ENCODE measurements around the gene ITGA6.

The ITGA6 gene

DNA sequence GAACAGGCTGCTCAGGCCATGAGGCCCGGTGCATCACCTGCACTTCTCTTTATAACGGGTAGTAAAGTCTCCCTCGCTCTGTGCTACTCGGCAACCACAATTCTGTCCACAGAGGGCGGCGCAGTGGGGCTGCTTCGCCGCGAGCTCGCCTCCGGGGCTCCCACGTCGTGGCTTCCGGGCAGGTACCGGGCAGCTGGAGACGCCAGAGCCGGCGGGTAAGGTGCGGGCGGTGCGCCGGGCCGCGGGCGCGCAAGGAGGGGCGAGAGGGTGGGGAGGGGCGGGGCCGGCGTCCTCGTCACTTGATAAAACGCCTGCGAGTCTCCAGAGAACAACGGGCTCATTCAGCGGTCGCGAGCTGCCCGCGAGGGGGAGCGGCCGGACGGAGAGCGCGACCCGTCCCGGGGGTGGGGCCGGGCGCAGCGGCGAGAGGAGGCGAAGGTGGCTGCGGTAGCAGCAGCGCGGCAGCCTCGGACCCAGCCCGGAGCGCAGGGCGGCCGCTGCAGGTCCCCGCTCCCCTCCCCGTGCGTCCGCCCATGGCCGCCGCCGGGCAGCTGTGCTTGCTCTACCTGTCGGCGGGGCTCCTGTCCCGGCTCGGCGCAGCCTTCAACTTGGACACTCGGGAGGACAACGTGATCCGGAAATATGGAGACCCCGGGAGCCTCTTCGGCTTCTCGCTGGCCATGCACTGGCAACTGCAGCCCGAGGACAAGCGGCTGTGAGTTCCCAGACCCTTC is at the start of gene ITGA6:
TSS of gene ITGA6 (plus strand) at position 331 of the 734 bp plus-strand sequence.
- peak within 1 kb of the TSS; percentile 32; the same call in 1 of the 2 replicates for H3K27ac ChIP-seq
- H3K4me1 ChIP-seq (ENCODE audit: low read depth, poor library complexity, severe bottlenecking): peaks cover 8% of the 10 kb centered on the region
- peak within 1 kb of the TSS; percentile 51 for H3K9ac ChIP-seq
- H3K36me3 ChIP-seq (ENCODE audit: insufficient read depth): no peaks in the 10 kb centered on the region
- TF ChIP-seq, protein P1, sequence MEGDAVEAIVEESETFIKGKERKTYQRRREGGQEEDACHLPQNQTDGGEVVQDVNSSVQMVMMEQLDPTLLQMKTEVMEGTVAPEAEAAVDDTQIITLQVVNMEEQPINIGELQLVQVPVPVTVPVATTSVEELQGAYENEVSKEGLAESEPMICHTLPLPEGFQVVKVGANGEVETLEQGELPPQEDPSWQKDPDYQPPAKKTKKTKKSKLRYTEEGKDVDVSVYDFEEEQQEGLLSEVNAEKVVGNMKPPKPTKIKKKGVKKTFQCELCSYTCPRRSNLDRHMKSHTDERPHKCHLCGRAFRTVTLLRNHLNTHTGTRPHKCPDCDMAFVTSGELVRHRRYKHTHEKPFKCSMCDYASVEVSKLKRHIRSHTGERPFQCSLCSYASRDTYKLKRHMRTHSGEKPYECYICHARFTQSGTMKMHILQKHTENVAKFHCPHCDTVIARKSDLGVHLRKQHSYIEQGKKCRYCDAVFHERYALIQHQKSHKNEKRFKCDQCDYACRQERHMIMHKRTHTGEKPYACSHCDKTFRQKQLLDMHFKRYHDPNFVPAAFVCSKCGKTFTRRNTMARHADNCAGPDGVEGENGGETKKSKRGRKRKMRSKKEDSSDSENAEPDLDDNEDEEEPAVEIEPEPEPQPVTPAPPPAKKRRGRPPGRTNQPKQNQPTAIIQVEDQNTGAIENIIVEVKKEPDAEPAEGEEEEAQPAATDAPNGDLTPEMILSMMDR (conservative IDR thresholded peaks at IDR 0.05; ENCODE audit: low read depth, low read length): no peak
- H3K79me2 ChIP-seq (ENCODE audit: insufficient read depth, low read depth): no peaks in the 10 kb centered on the region
- peak within 1 kb of the TSS; percentile 76 for H3K4me2 ChIP-seq
- H2AFZ ChIP-seq (ENCODE audit: low read depth): peak within 1 kb of the TSS; percentile 99
- peak within 1 kb of the TSS; percentile 35 for H3K4me3 ChIP-seq (IDR thresholded peaks at IDR 0.05; ENCODE audit: insufficient read depth, low read depth, low read length)
- H3K27me3 ChIP-seq (ENCODE audit: insufficient read depth, low read depth): no peaks in the 10 kb centered on the region
- H4K20me1 ChIP-seq (ENCODE audit: insufficient read depth): no peaks in the 10 kb centered on the region

DNA sequence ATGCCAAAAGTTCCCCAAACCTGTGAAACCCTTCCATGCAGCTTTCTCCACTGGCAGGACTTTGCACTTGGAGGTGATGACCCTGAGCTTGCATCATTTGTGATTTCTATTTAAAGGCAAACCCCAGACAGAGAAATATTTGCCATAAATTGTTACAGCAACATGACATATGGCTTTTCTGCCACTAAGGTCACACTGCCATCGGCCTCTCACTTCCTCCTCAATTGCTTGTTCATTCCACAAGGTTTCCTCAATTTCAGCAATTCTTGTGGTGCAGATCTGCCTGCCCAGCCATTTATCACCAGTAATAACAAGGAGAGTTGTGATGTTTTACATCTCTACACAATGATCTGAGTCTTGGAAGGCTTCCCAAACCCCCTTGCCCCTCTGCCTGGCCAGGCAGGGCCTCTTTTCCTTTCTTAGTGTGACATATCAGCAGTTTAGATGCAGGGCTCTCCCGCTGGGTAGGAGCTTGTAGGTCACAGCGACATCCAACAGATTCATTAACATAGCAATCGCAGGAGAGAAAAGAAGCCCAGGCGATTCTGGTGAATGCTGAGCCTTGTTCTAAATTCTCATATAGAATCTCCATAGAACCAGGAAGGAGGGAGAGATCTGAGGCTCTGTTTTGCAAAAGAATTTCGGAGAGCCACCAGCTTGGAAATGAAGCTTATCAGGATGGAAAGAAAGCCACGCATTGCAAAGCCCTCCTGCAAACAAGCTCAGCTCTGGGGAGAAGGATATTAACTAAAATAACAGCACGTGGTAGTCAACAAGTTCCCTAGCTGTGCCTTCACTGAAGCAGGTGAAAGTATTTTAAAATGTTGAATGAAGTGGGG is 46.7 kb upstream of the ITGA6 start:
- no peak overlapping the region for H2AFZ ChIP-seq (ENCODE audit: low read depth)
- no peak overlapping the region for H3K9ac ChIP-seq
- H3K4me3 ChIP-seq (IDR thresholded peaks at IDR 0.05; ENCODE audit: insufficient read depth, low read depth, low read length): no peak overlapping the region
- no peak overlapping the region for H3K27ac ChIP-seq
- TF ChIP-seq, protein P1 (conservative IDR thresholded peaks at IDR 0.05; ENCODE audit: low read depth, low read length): no peak
- no peaks in the 10 kb centered on the region for H3K79me2 ChIP-seq (ENCODE audit: insufficient read depth, low read depth)
- no peaks in the 10 kb centered on the region for H4K20me1 ChIP-seq (ENCODE audit: insufficient read depth)
- H3K27me3 ChIP-seq (ENCODE audit: insufficient read depth, low read depth): no peaks in the 10 kb centered on the region
- no peaks in the 10 kb centered on the region for H3K36me3 ChIP-seq (ENCODE audit: insufficient read depth)
- H3K4me1 ChIP-seq (ENCODE audit: low read depth, poor library complexity, severe bottlenecking): no peaks in the 10 kb centered on the region
- no peak overlapping the region for H3K4me2 ChIP-seq

DNA sequence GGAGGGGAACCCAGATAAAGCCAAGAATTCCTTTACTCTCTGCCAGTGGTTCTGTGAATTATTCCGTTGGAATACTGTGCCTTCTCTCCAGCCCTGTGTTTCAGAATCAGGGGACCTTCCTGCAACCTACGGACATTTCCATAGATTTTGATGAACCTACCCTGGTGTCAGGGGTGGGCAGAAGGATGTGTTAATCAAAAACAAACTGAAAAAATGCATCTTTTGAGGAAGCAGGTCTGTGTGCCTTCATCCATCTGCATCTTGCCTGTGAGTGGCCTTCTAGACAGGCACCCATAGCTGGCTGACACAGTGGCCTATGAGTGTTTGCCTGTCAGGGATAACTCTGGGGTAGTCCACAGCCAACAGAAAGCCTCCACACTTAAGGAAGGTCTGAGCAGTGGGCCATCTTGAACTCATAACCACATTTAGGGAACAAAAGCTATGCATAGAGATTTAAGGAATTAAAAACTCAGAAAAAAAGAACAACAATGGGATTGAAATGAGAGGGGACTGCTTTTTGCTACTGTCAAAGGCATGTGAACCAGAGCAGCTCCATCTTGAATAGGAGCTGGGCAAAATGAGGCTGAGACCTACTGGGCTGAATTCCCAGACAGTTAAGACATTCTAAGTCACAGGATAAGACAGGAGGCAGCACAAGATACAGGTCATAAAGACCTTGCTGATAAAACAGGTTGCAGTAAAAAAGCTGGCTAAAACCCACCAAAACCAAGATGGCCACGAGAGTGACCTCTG is 45.9 kb upstream of the ITGA6 start:
- Histone ChIP-seq H3K27me3 (ENCODE audit: insufficient read depth, low read depth) (no peaks in the 10 kb centered on the region), H3K79me2 (ENCODE audit: insufficient read depth, low read depth) (no peaks in the 10 kb centered on the region), H4K20me1 (ENCODE audit: insufficient read depth) (no peaks in the 10 kb centered on the region), H3K36me3 (ENCODE audit: insufficient read depth) (no peaks in the 10 kb centered on the region), H3K9ac (no peak overlapping the region), H3K4me1 (ENCODE audit: low read depth, poor library complexity, severe bottlenecking) (no peaks in the 10 kb centered on the region), H3K4me2 (no peak overlapping the region), H3K27ac (no peak overlapping the region), H3K4me3 (IDR thresholded peaks at IDR 0.05; ENCODE audit: insufficient read depth, low read depth, low read length) (no peak overlapping the region), H2AFZ (ENCODE audit: low read depth) (no peak overlapping the region)
- TF ChIP-seq, protein P1 (conservative IDR thresholded peaks at IDR 0.05; ENCODE audit: low read depth, low read length): no peak

DNA sequence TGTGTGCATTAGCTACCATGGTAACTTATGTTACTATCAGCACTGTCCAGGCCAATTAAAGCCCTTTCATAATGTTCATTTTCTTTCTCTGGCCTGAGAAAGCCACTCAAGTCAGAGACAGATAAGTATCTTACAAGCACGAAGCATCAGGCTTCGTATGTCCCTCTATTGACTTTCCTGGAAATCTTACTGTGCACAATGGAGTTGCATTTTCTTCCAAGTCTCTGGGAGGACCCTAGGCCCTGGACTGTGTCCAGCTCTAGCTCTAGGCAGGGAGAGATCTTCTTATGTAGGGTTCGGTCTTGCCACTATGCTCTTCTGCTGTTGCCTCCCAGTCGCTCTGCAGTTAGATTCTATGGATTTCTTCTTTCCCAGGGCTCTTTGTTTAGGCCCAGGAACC is 40.0 kb upstream of the ITGA6 start:
- TF ChIP-seq, protein P1 (conservative IDR thresholded peaks at IDR 0.05; ENCODE audit: low read depth, low read length): no peak
- no peaks in the 10 kb centered on the region for H3K27me3 ChIP-seq (ENCODE audit: insufficient read depth, low read depth)
- no peak overlapping the region for H3K27ac ChIP-seq
- no peaks in the 10 kb centered on the region for H3K79me2 ChIP-seq (ENCODE audit: insufficient read depth, low read depth)
- no peaks in the 10 kb centered on the region for H3K36me3 ChIP-seq (ENCODE audit: insufficient read depth)
- no peaks in the 10 kb centered on the region for H4K20me1 ChIP-seq (ENCODE audit: insufficient read depth)
- no peak overlapping the region for H2AFZ ChIP-seq (ENCODE audit: low read depth)
- no peak overlapping the region for H3K4me3 ChIP-seq (IDR thresholded peaks at IDR 0.05; ENCODE audit: insufficient read depth, low read depth, low read length)
- no peaks in the 10 kb centered on the region for H3K4me1 ChIP-seq (ENCODE audit: low read depth, poor library complexity, severe bottlenecking)
- H3K9ac ChIP-seq: no peak overlapping the region
- no peak overlapping the region for H3K4me2 ChIP-seq
